Measurements from ENCODE around the gene RPS6KA2.

DNA sequence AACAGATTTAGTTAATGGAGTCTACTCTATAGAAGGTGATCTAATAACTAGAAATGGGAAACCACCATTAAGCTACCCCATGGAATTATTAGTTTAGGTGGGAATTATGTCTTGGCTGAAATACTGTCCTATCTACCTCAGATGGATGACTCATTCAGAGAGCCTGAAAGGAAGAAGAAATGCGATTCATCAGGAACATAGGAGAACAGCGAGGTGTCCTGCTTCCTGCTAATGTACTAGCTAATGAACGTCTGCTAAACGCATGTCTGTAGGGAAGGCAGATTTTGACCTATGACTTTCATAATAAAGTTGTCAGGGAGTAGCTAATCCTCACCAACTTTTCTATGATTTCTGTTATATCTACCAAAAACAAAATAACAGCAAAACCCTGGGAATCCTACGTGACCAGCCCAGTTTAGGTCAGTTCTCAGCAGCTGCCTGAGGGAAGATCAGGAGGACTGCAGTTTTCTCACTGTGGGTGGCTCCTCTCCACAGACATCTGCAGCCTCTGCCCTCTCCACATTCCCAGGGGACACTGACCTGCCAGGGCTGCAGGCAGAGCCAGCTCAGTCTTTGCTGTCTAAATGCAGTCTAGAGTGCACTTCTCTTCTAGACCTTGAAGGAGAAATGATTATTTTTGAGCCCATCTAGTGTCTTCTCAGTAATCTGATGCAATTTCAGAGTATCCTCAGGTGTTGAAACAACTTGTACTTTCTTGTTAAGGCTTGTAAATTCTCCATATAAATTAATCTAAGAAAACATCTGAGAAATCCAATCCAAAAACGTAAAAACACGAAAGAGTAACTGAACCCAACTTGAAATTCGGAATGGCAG is 266.6 kb downstream of the RPS6KA2 start:
- TF ChIP-seq EZH2 (IDR thresholded peaks at IDR 0.05; ENCODE audit: insufficient read depth, poor library complexity, severe bottlenecking) (no peak), EZH2phosphoT487 (IDR thresholded peaks at IDR 0.05; ENCODE audit: insufficient read depth, low read depth) (no peak)

Data from GM23248 (cell line).